SKM-1 treated with dmso at 0.1 percent for 144 hours (cell line): ENCODE data around the gene BNIP2.
"Not testable (repeated sequence)": the region's sequence is repeated elsewhere in the genome, so short reads cannot be mapped to it uniquely, and the experiment has no call there.

Source experiments
- DNase-seq: peaks from one replicate; lab custom pipeline; 2025; ENCODE audit not compliant: unreplicated experiment; lab: John Stamatoyannopoulos, UW

Gene BNIP2

GRCh38 chr15:59689626-59690236 is 611 bp upstream of the BNIP2 start:
- no peak for DNase-seq

GRCh38 chr15:59688423-59688781 is 718 bp downstream of the BNIP2 start:
- peak; percentile 25 for DNase-seq

GRCh38 chr15:59687836-59688235 is 1.3 kb downstream of the BNIP2 start:
- DNase-seq = peak; percentile 36

GRCh38 chr15:59686389-59686788 is 2.7 kb downstream of the BNIP2 start:
- DNase-seq = peak; percentile 54

GRCh38 chr15:59685737-59686297 is 3.3 kb downstream of the BNIP2 start:
- DNase-seq = no peak

GRCh38 chr15:59680870-59681269 is 8.2 kb downstream of the BNIP2 start:
- no peak for DNase-seq

GRCh38 chr15:59680346-59680745 is 8.8 kb downstream of the BNIP2 start:
- DNase-seq = no peak

- no peak for DNase-seq
Measured at GRCh38 chr15:59678620-59679019, 10.5 kb downstream of the BNIP2 start.

GRCh38 chr15:59678172-59678571 is 10.9 kb downstream of the BNIP2 start:
- no peak for DNase-seq

- no peak for DNase-seq
Measured at GRCh38 chr15:59676565-59676964, 12.6 kb downstream of the BNIP2 start.

GRCh38 chr15:59674361-59674877 is 14.7 kb downstream of the BNIP2 start:
- no peak for DNase-seq

GRCh38 chr15:59668556-59668955 is 20.6 kb downstream of the BNIP2 start:
- no peak for DNase-seq

- no peak for DNase-seq
Measured at GRCh38 chr15:59662260-59662659, 26.9 kb downstream of the BNIP2 start.

GRCh38 chr15:59659366-59659765 is 29.8 kb downstream of the BNIP2 start:
- no peak for DNase-seq

GRCh38 chr15:59657635-59658125 is 31.4 kb downstream of the BNIP2 start:
- no peak for DNase-seq

- peak; percentile 93 for DNase-seq
Measured at GRCh38 chr15:59656897-59657634, 32.1 kb downstream of the BNIP2 start, which contains the start of gene GTF2A2. Gene GTF2A2 (minus strand): TSS chr15:59657515. CDS start chr15:59652277, 5,238 bp downstream.

- DNase-seq = no peak
Measured at GRCh38 chr15:59654046-59654445, 35.1 kb downstream of the BNIP2 start.

GRCh38 chr15:59649603-59650002 is 39.5 kb downstream of the BNIP2 start:
- DNase-seq = no peak

GRCh38 chr15:59647085-59647484 is 42.0 kb downstream of the BNIP2 start:
- DNase-seq = no peak

- no peak for DNase-seq
Measured at GRCh38 chr15:59646277-59646676, 42.8 kb downstream of the BNIP2 start.

GRCh38 chr15:59645812-59646211 is 43.3 kb downstream of the BNIP2 start:
- not testable (repeated sequence) for DNase-seq

- DNase-seq = no peak
Measured at GRCh38 chr15:59644756-59645155, 44.4 kb downstream of the BNIP2 start.
